Effector CD4-positive, alpha-beta T cell (primary cell): ENCODE data around the gene GALNT14.
"Not testable (repeated sequence)": the region's sequence is repeated elsewhere in the genome, so short reads cannot be mapped to it uniquely, and the experiment has no call there.

Experiments used
- DNase-seq: peaks from one replicate; pipeline ENCODE4 v3.0.0-alpha.2; 2020

GALNT14 gene

GRCh38 chr2:30933496-30933895, 204.7 kb downstream of the GALNT14 start:
- DNase-seq = no peak

GRCh38 chr2:30932870-30933269, 205.4 kb downstream of the GALNT14 start:
- no peak for DNase-seq

GRCh38 chr2:30931841-30932407, 206.3 kb downstream of the GALNT14 start:
- DNase-seq = no peak

GRCh38 chr2:30930716-30931115, 207.5 kb downstream of the GALNT14 start:
- no peak for DNase-seq

GRCh38 chr2:30927465-30928075, 210.7 kb downstream of the GALNT14 start:
- no peak for DNase-seq

GRCh38 chr2:30926606-30927005, 211.6 kb downstream of the GALNT14 start:
- no peak for DNase-seq

- no peak for DNase-seq
Observed at GRCh38 chr2:30923623-30924022, 214.6 kb downstream of the GALNT14 start.

GRCh38 chr2:30920511-30920910, 217.7 kb downstream of the GALNT14 start:
- no peak for DNase-seq

- DNase-seq = no peak
Observed at GRCh38 chr2:30915486-30915885, 222.8 kb downstream of the GALNT14 start.

GRCh38 chr2:30914456-30914855, 223.8 kb downstream of the GALNT14 start:
- no peak for DNase-seq

- no peak for DNase-seq
Observed at GRCh38 chr2:30912056-30912455, 226.2 kb downstream of the GALNT14 start.

- DNase-seq = no peak
Observed at GRCh38 chr2:30911327-30911726, 226.9 kb downstream of the GALNT14 start.

- DNase-seq = no peak
Observed at GRCh38 chr2:30910686-30911085, 227.6 kb downstream of the GALNT14 start.

- DNase-seq = not testable (repeated sequence)
Observed at GRCh38 chr2:30904437-30904836, 233.8 kb downstream of the GALNT14 start.

GRCh38 chr2:30903326-30903725, 234.9 kb downstream of the GALNT14 start:
- DNase-seq = no peak

GRCh38 chr2:30900381-30900780, 237.9 kb downstream of the GALNT14 start:
- DNase-seq = no peak

- DNase-seq = no peak
Observed at GRCh38 chr2:30899516-30900054, 238.7 kb downstream of the GALNT14 start.

GRCh38 chr2:30897539-30897938, 240.7 kb downstream of the GALNT14 start:
- DNase-seq = no peak

- DNase-seq = no peak
Observed at GRCh38 chr2:30894498-30895119, 243.6 kb downstream of the GALNT14 start.

GRCh38 chr2:30888852-30889409, 249.3 kb downstream of the GALNT14 start:
- DNase-seq = no peak

- DNase-seq = no peak
Observed at GRCh38 chr2:30886080-30886479, 252.2 kb downstream of the GALNT14 start.

- no peak for DNase-seq
Observed at GRCh38 chr2:30883822-30884221, 254.4 kb downstream of the GALNT14 start.

GRCh38 chr2:30883184-30883583, 255.1 kb downstream of the GALNT14 start:
- DNase-seq = no peak

- no peak for DNase-seq
Observed at GRCh38 chr2:30880516-30880915, 257.7 kb downstream of the GALNT14 start.
